HG02678 (cell line): ENCODE results near the gene MACROH2A1.

Source experiments
- ATAC-seq: cut with Tn5 transposase; IDR thresholded peaks from one replicate; pipeline ENCODE4 v1.9.1; 2021; ENCODE audit warnings: mild to moderate bottlenecking, moderate library complexity; ENCODE audit not compliant: unreplicated experiment

The MACROH2A1 gene

GRCh38 chr5:135436951-135437418 is 38.0 kb upstream of the MACROH2A1 start:
- no peak for ATAC-seq

GRCh38 chr5:135435467-135436330 is 36.7 kb upstream of the MACROH2A1 start:
- no peak for ATAC-seq

GRCh38 chr5:135434591-135435466 is 35.8 kb upstream of the MACROH2A1 start:
- ATAC-seq = no peak

- no peak for ATAC-seq
These were observed 34.8 kb upstream of the MACROH2A1 start for GRCh38 chr5:135433681-135434426.

- ATAC-seq = no peak
These were observed 33.1 kb upstream of the MACROH2A1 start for GRCh38 chr5:135432113-135432512.

GRCh38 chr5:135430135-135430437 is 31.1 kb upstream of the MACROH2A1 start:
- ATAC-seq = no peak

GRCh38 chr5:135429301-135430134 is 30.5 kb upstream of the MACROH2A1 start:
- no peak for ATAC-seq

GRCh38 chr5:135428586-135428985 is 29.6 kb upstream of the MACROH2A1 start:
- ATAC-seq = no peak

GRCh38 chr5:135426102-135427082 is 27.4 kb upstream of the MACROH2A1 start:
- peak; percentile 79 for ATAC-seq

GRCh38 chr5:135425641-135426040 is 26.6 kb upstream of the MACROH2A1 start:
- ATAC-seq = no peak

GRCh38 chr5:135423846-135424168 is 24.8 kb upstream of the MACROH2A1 start:
- ATAC-seq = no peak

- no peak for ATAC-seq
These were observed 24.3 kb upstream of the MACROH2A1 start for GRCh38 chr5:135423146-135423845.

- ATAC-seq = no peak
These were observed 23.4 kb upstream of the MACROH2A1 start for GRCh38 chr5:135422419-135422818.

- no peak for ATAC-seq
These were observed 18.1 kb upstream of the MACROH2A1 start for GRCh38 chr5:135417083-135417482.

- no peak for ATAC-seq
These were observed 6.1 kb upstream of the MACROH2A1 start for GRCh38 chr5:135405082-135405481.

- no peak for ATAC-seq
These were observed 3.0 kb upstream of the MACROH2A1 start for GRCh38 chr5:135402031-135402430.

- no peak for ATAC-seq
These were observed 1.8 kb upstream of the MACROH2A1 start for GRCh38 chr5:135400866-135401265.

- ATAC-seq = no peak
These were observed 937 bp upstream of the MACROH2A1 start for GRCh38 chr5:135399794-135400542.
